ENCODE results near the gene SAMD10. TPM values are rescaled to one million over a fixed set of nuclear protein-coding genes. Genes with fewer than 3 reads are reported as not detected.

The SAMD10 gene
- total and polyA plus RNA-seq, 2 of the 8 experiments (the other 6 are each of a cell fraction or from before 2014, with no cell fraction given), result 3.0 to 5.2 TPM

DNA sequence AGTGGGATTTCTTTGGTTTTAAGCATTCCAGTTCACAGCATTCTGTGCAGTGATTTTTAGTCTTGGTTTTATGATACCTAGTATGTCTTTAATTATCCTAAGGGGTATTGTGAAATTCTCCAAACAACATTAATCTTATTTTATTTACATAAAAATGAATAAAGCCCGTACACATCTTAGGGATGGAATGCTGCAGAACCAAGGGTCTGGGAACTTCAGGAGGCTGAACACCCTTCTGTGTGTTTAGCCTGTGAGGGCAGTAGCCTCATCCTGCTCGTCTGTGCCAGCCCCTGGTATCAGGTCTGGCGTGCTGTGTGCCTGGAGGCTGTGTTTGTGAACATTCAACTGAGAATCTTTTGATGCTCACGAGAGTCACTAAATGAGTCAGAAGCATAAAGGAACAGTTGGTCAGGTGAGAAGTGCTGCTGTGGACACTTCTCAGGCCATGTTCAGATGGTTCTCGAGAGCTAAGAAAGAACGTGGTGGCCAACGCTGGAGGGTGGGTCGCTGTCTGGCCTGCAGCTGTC is 31.3 kb upstream of the SAMD10 start (continued):
- TF ChIP-seq TAF1 (IDR thresholded peaks at IDR 0.05; ENCODE audit: low read depth, low read length) (no peak), SIX5 (IDR thresholded peaks at IDR 0.05; ENCODE audit: low read depth, low read length) (no peak)

Measured in H1 (cell line).